Endothelial cell of umbilical vein (primary cell): ENCODE results near the gene MEIOB.

Experiments
- EZH2 ChIP-seq: IDR thresholded peaks from 2 replicates; pipeline ENCODE4 v1.6.1; 2012; ENCODE audit warnings: borderline replicate concordance, low read depth, mild to moderate bottlenecking, moderate library complexity, low read length, inconsistent platforms; ENCODE audit not compliant: severe bottlenecking
- FOS ChIP-seq: IDR thresholded peaks from 2 replicates; pipeline ENCODE4 v1.6.1; 2011; ENCODE audit warnings: mild to moderate bottlenecking, low read length, moderate library complexity, borderline replicate concordance; ENCODE audit not compliant: insufficient read depth
- JUN ChIP-seq: IDR thresholded peaks from 2 replicates; pipeline ENCODE4 v1.6.1; 2011; ENCODE audit warnings: borderline replicate concordance, low read depth; ENCODE audit not compliant: insufficient read length, insufficient read depth
- MAX ChIP-seq: IDR thresholded peaks from 2 replicates; pipeline ENCODE4 v1.6.1; 2011; ENCODE audit not compliant: insufficient read depth, insufficient read length
- POLR2A ChIP-seq: IDR thresholded peaks from 2 replicates; pipeline ENCODE4 v1.6.1; 2012; ENCODE audit warnings: low read depth, mild to moderate bottlenecking, control low read depth, low read length
- POLR2AphosphoS5 ChIP-seq: IDR thresholded peaks from 2 replicates; pipeline ENCODE4 v1.6.1; 2012; ENCODE audit warnings: low read depth, mild to moderate bottlenecking, control low read depth, low read length, moderate library complexity; ENCODE audit not compliant: insufficient read depth
- TF ChIP-seq, protein P1 (sequence below), 2 donors: IDR thresholded peaks; 1 replicate in 1 of 2; 2 replicates in 1 of 2; pipeline ENCODE4 v1.5.1; 2011; ENCODE audit warnings: low read length in 2 of 2, mild to moderate bottlenecking in 2 of 2, moderate library complexity in 2 of 2, control low read depth in 1 of 2, inconsistent platforms in 1 of 2, low read depth in 1 of 2; ENCODE audit not compliant: insufficient read depth in 1 of 2; ENCODE audit errors: extremely low read depth in 1 of 2

DNA sequence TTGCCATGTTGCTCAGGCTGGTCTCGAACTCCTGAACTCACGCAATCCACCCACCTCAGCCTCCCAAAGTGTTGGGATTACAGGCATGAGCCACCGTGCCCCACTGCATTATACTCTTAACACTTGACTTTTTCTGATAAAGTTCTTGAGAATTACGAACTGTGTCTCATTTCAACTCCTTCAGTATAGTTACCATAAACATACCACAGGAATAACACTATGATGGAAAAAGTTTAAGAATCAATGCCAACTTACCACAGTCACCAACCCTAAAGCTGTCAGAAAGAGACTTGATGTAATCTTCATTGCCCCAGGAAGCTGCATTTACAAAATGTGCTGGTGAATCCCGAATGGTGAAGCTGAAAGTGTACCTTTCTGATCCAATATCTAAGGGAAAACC lies 10.2 kb downstream of the MEIOB start:
- TF ChIP-seq, protein P1, sequence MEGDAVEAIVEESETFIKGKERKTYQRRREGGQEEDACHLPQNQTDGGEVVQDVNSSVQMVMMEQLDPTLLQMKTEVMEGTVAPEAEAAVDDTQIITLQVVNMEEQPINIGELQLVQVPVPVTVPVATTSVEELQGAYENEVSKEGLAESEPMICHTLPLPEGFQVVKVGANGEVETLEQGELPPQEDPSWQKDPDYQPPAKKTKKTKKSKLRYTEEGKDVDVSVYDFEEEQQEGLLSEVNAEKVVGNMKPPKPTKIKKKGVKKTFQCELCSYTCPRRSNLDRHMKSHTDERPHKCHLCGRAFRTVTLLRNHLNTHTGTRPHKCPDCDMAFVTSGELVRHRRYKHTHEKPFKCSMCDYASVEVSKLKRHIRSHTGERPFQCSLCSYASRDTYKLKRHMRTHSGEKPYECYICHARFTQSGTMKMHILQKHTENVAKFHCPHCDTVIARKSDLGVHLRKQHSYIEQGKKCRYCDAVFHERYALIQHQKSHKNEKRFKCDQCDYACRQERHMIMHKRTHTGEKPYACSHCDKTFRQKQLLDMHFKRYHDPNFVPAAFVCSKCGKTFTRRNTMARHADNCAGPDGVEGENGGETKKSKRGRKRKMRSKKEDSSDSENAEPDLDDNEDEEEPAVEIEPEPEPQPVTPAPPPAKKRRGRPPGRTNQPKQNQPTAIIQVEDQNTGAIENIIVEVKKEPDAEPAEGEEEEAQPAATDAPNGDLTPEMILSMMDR (IDR thresholded peaks at IDR 0.05; ENCODE audit: extremely low read depth in 1 of 2, insufficient read depth in 1 of 2, low read depth in 1 of 2, low read length in 2 of 2), result no peak
- no peak for TF ChIP-seq POLR2A
- no peak for TF ChIP-seq EZH2
- no peak for TF ChIP-seq POLR2AphosphoS5
- TF ChIP-seq MAX, result no peak
- TF ChIP-seq JUN, result no peak
- no peak for TF ChIP-seq FOS
